GM20000 (cell line): ENCODE data around the gene TPI1.

Experiments
- DNase-seq: peaks from one replicate; pipeline ENCODE4 v3.0.0; 2012; ENCODE audit warnings: low spot score
- TF ChIP-seq, protein P1 (sequence below): IDR thresholded peaks from 2 replicates; pipeline ENCODE4 v1.5.1; 2012; ENCODE audit warnings: mild to moderate bottlenecking, control low read depth; ENCODE audit errors: extremely low read depth, missing control alignments

The TPI1 gene

DNA sequence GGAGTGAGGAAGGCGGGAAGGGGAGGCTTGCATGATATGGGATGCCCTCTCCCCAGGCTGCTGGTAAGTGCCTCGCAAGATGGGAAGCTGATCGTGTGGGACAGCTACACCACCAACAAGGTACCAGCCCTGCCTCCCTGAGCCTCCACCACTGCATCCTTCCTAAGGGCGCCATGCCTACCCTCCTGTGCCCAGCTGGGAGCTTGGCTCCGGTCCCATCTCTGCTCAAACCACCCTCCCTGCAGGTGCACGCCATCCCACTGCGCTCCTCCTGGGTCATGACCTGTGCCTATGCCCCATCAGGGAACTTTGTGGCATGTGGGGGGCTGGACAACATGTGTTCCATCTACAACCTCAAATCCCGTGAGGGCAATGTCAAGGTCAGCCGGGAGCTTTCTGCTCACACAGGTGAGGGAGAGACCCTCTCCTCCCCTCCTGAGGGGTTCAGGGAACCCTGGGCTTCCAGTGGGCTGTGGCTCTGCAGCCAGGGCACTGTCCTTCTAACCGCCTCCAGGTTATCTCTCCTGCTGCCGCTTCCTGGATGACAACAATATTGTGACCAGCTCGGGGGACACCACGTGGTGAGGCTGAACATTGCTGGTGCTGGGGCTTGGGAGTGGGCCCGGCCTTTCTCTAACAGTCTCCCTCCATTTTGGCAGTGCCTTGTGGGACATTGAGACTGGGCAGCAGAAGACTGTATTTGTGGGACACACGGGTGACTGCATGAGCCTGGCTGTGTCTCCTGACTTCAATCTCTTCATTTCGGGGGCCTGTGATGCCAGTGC is 24.0 kb upstream of the TPI1 start:
- DNase-seq, result no peak
- TF ChIP-seq, protein P1, sequence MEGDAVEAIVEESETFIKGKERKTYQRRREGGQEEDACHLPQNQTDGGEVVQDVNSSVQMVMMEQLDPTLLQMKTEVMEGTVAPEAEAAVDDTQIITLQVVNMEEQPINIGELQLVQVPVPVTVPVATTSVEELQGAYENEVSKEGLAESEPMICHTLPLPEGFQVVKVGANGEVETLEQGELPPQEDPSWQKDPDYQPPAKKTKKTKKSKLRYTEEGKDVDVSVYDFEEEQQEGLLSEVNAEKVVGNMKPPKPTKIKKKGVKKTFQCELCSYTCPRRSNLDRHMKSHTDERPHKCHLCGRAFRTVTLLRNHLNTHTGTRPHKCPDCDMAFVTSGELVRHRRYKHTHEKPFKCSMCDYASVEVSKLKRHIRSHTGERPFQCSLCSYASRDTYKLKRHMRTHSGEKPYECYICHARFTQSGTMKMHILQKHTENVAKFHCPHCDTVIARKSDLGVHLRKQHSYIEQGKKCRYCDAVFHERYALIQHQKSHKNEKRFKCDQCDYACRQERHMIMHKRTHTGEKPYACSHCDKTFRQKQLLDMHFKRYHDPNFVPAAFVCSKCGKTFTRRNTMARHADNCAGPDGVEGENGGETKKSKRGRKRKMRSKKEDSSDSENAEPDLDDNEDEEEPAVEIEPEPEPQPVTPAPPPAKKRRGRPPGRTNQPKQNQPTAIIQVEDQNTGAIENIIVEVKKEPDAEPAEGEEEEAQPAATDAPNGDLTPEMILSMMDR, result no peak

DNA sequence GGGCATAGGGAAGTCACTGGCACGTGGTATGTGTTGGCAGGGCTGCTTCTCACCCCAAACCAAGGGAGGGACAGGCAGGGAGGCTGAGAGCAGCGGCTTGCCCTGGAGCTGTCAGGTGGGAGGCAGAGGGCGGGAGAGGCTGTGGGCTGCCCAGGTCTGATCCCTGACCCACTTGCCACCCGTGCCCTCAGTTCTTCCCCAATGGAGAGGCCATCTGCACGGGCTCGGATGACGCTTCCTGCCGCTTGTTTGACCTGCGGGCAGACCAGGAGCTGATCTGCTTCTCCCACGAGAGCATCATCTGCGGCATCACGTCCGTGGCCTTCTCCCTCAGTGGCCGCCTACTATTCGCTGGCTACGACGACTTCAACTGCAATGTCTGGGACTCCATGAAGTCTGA is 21.9 kb upstream of the TPI1 start:
- DNase-seq, result no peak

DNA sequence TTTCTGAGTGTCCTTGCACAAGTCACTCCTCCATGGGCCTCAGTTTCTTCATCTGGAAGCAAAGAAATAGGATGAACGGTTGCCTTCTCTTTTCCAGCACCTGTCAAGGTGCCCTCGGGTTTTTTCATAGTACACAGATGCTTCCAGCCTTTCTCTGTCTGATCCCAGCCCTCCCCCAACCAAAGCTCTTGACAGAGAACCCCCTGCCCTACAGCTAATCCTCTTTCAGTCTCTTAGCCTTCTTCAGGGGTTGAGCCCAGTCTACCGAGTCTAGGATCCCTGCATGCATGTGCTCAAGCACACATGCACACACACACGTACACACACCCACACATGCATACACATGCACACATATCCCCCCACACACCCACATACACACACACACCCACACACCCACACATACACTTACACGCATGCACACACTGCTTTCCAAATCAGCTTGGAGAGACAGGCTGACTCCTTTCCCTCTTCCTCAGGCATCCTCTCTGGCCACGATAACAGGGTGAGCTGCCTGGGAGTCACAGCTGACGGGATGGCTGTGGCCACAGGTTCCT is 20.9 kb upstream of the TPI1 start:
- no peak for DNase-seq
- TF ChIP-seq, protein P1, result no peak

More for the DNA sequence above, 21.9 kb upstream of the TPI1 start:
- TF ChIP-seq, protein P1, result no peak

DNA sequence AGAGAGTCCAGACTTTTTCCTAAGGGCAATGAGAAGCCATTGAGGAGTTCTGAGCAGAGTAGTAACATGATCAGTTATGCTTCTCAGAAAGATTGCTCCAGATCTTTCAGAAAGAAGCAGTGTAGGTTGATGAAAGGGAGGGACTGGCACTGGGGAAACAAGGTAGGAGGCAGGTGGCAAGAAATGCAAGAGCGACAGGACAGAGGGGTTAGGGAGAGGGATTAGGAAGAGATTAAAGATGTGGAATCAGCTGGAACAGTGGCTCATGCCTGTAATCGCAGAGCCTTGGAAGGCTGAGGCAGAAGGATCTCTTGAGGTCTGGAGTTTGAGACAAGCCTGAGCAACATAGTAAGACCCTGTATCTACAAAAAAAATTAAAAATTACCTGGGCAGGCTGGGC is 19.7 kb upstream of the TPI1 start:
- TF ChIP-seq, protein P1, result no peak
- no peak for DNase-seq

DNA sequence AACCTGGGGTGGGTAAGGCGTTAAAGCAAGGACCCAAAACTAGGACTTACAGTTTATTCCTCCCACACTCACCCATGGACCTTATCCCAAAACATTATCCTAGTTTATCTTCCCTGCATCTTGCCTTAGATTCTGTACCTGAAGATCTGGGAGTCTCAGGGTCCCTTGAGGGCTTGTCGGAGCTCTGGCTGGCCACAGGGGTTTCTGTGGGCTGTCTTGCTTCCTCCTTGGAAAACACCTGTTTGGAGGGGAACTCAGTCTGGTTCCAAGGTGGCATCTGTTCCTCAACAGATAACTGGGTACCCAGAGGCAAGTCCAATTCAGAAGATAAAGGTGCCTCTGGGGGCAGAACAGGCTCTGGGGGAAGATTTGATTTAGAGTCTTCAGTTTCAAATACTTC is 17.9 kb upstream of the TPI1 start:
- no peak for DNase-seq
- TF ChIP-seq, protein P1, result no peak

DNA sequence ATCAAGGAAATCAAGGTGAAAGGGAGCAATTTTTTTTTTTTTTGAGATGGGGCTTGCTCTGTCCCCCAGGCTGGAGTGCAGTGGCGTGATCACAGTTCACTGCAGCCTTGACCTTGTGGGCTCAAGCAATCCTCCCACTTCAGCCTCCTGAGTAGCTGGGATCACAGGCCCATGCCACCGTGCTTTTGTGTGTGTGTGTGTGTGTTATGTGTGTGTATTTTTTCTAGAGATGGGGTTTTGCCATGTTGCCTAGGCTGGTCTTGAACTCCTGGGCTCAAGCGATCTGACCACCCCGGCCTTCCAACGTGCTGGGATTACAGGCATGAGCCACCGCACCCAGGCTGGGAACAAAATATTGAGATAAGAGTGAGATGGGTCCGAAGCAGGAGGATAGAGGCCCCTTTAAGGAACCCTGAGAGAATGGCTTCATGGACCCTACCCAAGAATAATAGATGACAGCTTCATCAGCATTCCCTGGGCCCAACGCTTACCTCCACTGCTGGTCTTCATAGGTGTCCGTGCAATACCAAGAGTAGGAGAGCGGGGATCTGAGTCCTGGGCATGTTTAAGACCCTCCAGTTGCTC is 17.3 kb upstream of the TPI1 start:
- no peak for DNase-seq
- TF ChIP-seq, protein P1, result no peak

DNA sequence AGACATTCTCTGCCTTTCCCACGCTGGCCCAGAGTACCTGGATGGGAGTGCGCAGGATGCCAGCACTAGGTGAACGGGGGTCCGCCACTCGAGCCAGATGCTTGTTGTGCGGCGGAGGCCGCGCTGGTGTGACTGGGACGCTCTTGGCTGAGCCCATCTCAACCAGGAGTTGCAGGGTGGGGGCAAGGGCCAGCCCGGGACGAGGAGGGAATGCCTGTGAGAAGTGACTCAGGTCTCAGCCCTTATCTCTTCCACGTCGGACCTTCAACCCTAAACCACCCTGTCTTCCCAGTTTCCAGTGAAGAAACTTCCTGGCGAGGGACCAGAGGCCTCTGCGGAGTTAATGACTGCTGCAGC is 16.6 kb upstream of the TPI1 start:
- no peak for DNase-seq
- TF ChIP-seq, protein P1, result no peak
